Measurements from ENCODE around the gene NDUFA12.

Gene NDUFA12

DNA sequence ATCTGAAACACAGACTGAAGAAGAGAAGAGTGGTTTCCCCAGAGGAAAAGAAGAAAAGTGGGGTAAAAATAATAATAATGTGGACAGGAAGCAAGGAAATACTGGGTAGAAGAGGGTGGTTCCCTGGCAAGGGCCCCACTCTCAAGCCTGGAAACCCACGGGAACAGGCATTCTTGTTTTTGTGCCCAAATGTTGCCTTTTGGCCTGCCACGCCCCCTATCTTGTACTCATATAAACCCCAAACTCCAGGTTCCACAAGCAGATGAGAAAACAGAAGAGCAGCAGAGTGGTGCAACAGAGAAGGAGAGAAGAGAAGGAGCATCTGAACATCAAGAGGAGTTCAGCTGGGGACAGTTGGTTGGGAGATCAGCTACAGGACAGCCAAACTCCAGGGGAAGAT, 51.2 kb downstream of the NDUFA12 start:
- TF ChIP-seq, protein P1, sequence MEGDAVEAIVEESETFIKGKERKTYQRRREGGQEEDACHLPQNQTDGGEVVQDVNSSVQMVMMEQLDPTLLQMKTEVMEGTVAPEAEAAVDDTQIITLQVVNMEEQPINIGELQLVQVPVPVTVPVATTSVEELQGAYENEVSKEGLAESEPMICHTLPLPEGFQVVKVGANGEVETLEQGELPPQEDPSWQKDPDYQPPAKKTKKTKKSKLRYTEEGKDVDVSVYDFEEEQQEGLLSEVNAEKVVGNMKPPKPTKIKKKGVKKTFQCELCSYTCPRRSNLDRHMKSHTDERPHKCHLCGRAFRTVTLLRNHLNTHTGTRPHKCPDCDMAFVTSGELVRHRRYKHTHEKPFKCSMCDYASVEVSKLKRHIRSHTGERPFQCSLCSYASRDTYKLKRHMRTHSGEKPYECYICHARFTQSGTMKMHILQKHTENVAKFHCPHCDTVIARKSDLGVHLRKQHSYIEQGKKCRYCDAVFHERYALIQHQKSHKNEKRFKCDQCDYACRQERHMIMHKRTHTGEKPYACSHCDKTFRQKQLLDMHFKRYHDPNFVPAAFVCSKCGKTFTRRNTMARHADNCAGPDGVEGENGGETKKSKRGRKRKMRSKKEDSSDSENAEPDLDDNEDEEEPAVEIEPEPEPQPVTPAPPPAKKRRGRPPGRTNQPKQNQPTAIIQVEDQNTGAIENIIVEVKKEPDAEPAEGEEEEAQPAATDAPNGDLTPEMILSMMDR (IDR thresholded peaks at IDR 0.05): no peak

GRCh38 chr12:94951071-94951934, 52.2 kb downstream of the NDUFA12 start:
- TF ChIP-seq, protein P1 (IDR thresholded peaks at IDR 0.05): no peak

GRCh38 chr12:94948232-94948810, 55.2 kb downstream of the NDUFA12 start:
- TF ChIP-seq, protein P1 (IDR thresholded peaks at IDR 0.05): no peak

GRCh38 chr12:94942663-94943062, 60.8 kb downstream of the NDUFA12 start:
- TF ChIP-seq, protein P1 (IDR thresholded peaks at IDR 0.05): no peak

GRCh38 chr12:94941440-94941862, 62.0 kb downstream of the NDUFA12 start:
- TF ChIP-seq, protein P1 (IDR thresholded peaks at IDR 0.05): no peak

DNA sequence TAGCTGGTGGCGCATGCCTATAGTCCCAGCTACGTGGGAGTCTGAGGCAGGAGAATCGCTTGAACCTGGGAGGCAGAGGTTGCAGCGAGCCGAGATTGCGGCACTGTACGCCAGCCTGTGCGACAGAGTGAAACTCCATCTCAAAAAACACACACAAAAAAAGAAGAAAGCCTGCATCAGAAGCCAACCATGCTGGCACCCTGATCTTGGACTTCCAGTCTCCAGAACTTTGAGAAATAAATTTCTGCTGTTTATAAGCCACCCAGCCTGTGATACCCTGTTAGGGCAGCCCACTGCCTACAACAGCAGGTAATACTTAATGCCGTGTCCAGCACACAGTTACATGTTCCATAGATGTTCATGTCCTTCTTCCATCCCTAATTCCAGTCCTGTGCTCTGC, 62.7 kb downstream of the NDUFA12 start:
- TF ChIP-seq, protein P1 (IDR thresholded peaks at IDR 0.05): no peak

GRCh38 chr12:94938583-94938982, 64.9 kb downstream of the NDUFA12 start:
- TF ChIP-seq, protein P1 (IDR thresholded peaks at IDR 0.05): no peak

Measured in LNCAP (cell line).